CD14-positive monocyte (primary cell): ENCODE measurements around the gene PRDX3. TPM values are rescaled to one million over a fixed set of nuclear protein-coding genes. Genes with fewer than 3 reads are reported as not detected.
A peak's percentile ranks its signal among the peaks of the same experiment; 100 is the strongest.

Experiments used
- DNase-seq, 3 donors: peaks; one replicate each; pipeline ENCODE4 v3.0.0-alpha.2; 2011 to 2022
- H2AFZ ChIP-seq: 2 replicates; pipeline ENCODE4 v1.6.0; 2012; ENCODE audit warnings: mild to moderate bottlenecking, low read depth, low read length, inconsistent platforms; ENCODE audit not compliant: insufficient read depth, poor library complexity, severe bottlenecking
- H3K27ac ChIP-seq, 2 donors: 1 replicate in 1 of 2; 2 replicates in 1 of 2; pipeline ENCODE4 v1.5.1; 2012 to 2013; ENCODE audit warnings: low read length in 2 of 2, control low read depth in 1 of 2, inconsistent platforms in 1 of 2, low read depth in 1 of 2, mild to moderate bottlenecking in 1 of 2
- H3K27me3 ChIP-seq, 2 donors: one replicate each; pipeline versions ENCODE4 v1.6.0 to v1.6.1; 2011 to 2013; ENCODE audit warnings: low read length in 2 of 2; ENCODE audit not compliant: control insufficient read depth in 2 of 2, insufficient read depth in 2 of 2
- H3K36me3 ChIP-seq, 2 donors: replicated peaks in 1 of 2; 1 replicate in 1 of 2; 2 replicates in 1 of 2; pipeline versions ENCODE4 v1.5.1 to v1.6.1; 2012 to 2013; ENCODE audit warnings: low read length in 2 of 2, control low read depth in 1 of 2, inconsistent platforms in 1 of 2, mild to moderate bottlenecking in 1 of 2; ENCODE audit not compliant: insufficient read depth in 2 of 2, control insufficient read depth in 1 of 2
- H3K4me1 ChIP-seq, 2 donors: 1 replicate in 1 of 2; 2 replicates in 1 of 2; pipeline versions ENCODE4 v1.5.1 to v1.6.1; 2012 to 2013; ENCODE audit warnings: low read length in 2 of 2, control low read depth in 1 of 2, inconsistent platforms in 1 of 2, mild to moderate bottlenecking in 1 of 2, moderate library complexity in 1 of 2; ENCODE audit not compliant: insufficient read depth in 2 of 2, control insufficient read depth in 1 of 2
- H3K4me2 ChIP-seq: replicated peaks from 2 replicates; pipeline ENCODE3; 2012; ENCODE audit warnings: low read length, moderate library complexity, mild to moderate bottlenecking; ENCODE audit not compliant: poor library complexity, severe bottlenecking; ENCODE audit errors: extremely low read depth
- H3K4me3 ChIP-seq, 3 experiments: fragments of 200-600 bp in 1 of 3; sonication (generic) in 1 of 3; replicated peaks in 1 of 3; 1 replicate in 2 of 3; 2 replicates in 1 of 3; pipeline ENCODE4 v1.5.1; 2011 to 2013; ENCODE audit warnings: low read length in 3 of 3, mild to moderate bottlenecking in 3 of 3, control low read depth in 2 of 3, low read depth in 2 of 3, inconsistent platforms in 1 of 3, moderate library complexity in 1 of 3
- H3K79me2 ChIP-seq: 2 replicates; pipeline ENCODE4 v1.6.0; 2012; ENCODE audit warnings: mild to moderate bottlenecking, control low read depth, inconsistent platforms, low read length, moderate library complexity; ENCODE audit not compliant: insufficient read depth
- H3K9ac ChIP-seq: 2 replicates; pipeline ENCODE4 v1.6.0; 2017; ENCODE audit warnings: low read length, mild to moderate bottlenecking; ENCODE audit not compliant: insufficient read depth, poor library complexity, severe bottlenecking
- H3K9me3 ChIP-seq, 2 donors: replicated peaks in 1 of 2; 1 replicate in 1 of 2; 2 replicates in 1 of 2; pipeline versions ENCODE4 v1.5.1 to v1.6.1; 2012 to 2013; ENCODE audit warnings: low read length in 2 of 2, control low read depth in 1 of 2; ENCODE audit not compliant: control insufficient read depth in 1 of 2, insufficient read depth in 1 of 2
- H4K20me1 ChIP-seq: 2 replicates; pipeline ENCODE4 v1.6.0; 2012; ENCODE audit warnings: mild to moderate bottlenecking, low read length, control low read depth, moderate library complexity; ENCODE audit not compliant: insufficient read depth
- H3K27ac Mint-ChIP-seq, 7 donors: one replicate each; pipeline ENCODE4 v1.8.0; 2020; ENCODE audit warnings: mild to moderate bottlenecking in 7 of 7, mixed read lengths in 7 of 7, moderate library complexity in 6 of 7, inconsistent platforms in 2 of 7
- H3K27me3 Mint-ChIP-seq, 3 donors: one replicate each; pipeline ENCODE4 v1.8.0; 2021 to 2022; ENCODE audit warnings: low read depth in 3 of 3, mild to moderate bottlenecking in 3 of 3, mixed read lengths in 3 of 3, moderate library complexity in 3 of 3, inconsistent platforms in 1 of 3
- H3K36me3 Mint-ChIP-seq, 2 donors: one replicate each; pipeline ENCODE4 v1.8.0; 2020; ENCODE audit warnings: mixed read lengths in 2 of 2, inconsistent platforms in 1 of 2, mild to moderate bottlenecking in 1 of 2
- H3K4me1 Mint-ChIP-seq: one replicate; pipeline ENCODE4 v1.8.0; 2020; ENCODE audit warnings: mild to moderate bottlenecking, mixed read lengths
- H3K4me3 Mint-ChIP-seq, 2 donors: one replicate each; pipeline ENCODE4 v1.8.0; 2020; ENCODE audit warnings: mild to moderate bottlenecking in 2 of 2, mixed read lengths in 2 of 2, moderate library complexity in 1 of 2
- H3K9me3 Mint-ChIP-seq, 7 donors: one replicate each; pipeline ENCODE4 v1.8.0; 2020 to 2022; ENCODE audit warnings: mixed read lengths in 7 of 7, mild to moderate bottlenecking in 6 of 7, moderate library complexity in 6 of 7, inconsistent platforms in 2 of 7
- WGBS: methylation state at CpG from one replicate; pipeline ENCODE4 v1.1.5; 2013; ENCODE audit warnings: missing lambda C conversion rate; ENCODE audit not compliant: insufficient coverage; 5-methylcytosine and 5-hydroxymethylcytosine counted together
- intact Hi-C, 2 donors: fragments of 100-400 bp; cut with micrococcal nuclease; formaldehyde crosslinking; loops; one replicate each; pipeline versions ENCODE4 v1.15.0 to v1.15.1; 2023
- polyA plus RNA-seq, 3 donors: library from polyadenylated mRNA; depleted of rRNA in 1 of 3; unstranded in 2 of 3; stranded (reverse) in 1 of 3; fragments of 300-500 nt in 2 of 3; fragments of >200 nt in 1 of 3; fragmentation: Illumina TruSeq in 2 of 3; gene quantifications; 1 replicate in 2 of 3; 2 replicates in 1 of 3; pipeline ENCODE4 v1.2.3, GENCODE V29; 2012 to 2021
- small RNA-seq: library from RNA; depleted of rRNA; stranded (forward); fragments of <200 nt; gene quantifications from one replicate; pipeline ENCODE3, GENCODE V24; 2012; ENCODE audit warnings: low read depth; ENCODE audit not compliant: insufficient read length
- TF ChIP-seq, protein P1 (sequence below): fragments of 200-600 bp; IDR thresholded peaks from one replicate; pipeline ENCODE4 v1.8.0; 2022; ENCODE audit warnings: antibody characterized with exemption, mild to moderate bottlenecking

Gene PRDX3
- polyA plus RNA-seq, 3 donors: 81.9 to 459 (median 410) TPM

DNA sequence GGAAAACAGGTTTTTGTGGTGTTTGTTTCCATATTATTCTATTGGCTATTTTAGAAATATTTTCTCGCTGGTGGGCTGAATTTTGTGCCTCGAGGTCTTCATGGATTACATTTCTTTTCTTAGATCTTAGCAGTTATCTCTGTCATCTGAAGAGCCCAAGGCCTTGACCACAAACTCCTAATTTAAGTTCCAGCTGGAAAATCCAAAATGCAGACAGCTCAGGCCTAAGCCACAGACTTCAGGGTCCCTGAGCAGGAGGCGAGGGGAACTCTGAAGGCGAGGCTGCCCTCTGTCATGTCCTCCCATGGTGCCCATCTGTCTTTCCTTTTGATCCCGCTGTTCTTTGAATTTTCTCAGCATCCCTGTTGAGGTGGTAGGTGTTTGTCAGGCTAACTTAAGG lies 60.4 kb downstream of the PRDX3 start:
- Histone ChIP-seq H2AFZ (no peak overlapping the region), H3K36me3 (peaks cover 67 to 97% of the 10 kb centered on the region in 2 donors), H3K9ac (no peak overlapping the region), H3K4me3 (no peak overlapping the region), H3K9me3 (no peaks in the 10 kb centered on the region), H3K79me2 (peaks cover 83% of the 10 kb centered on the region), H3K27ac (no peak overlapping the region), H4K20me1 (peaks cover 28% of the 10 kb centered on the region), H3K4me2 (no peak overlapping the region), H3K4me1 (peaks cover 31 to 32% of the 10 kb centered on the region in 2 donors), H3K27me3 (no peaks in the 10 kb centered on the region)
- Mint-ChIP-seq H3K4me1 (peaks cover 33% of the 10 kb centered on the region), H3K9me3 (peaks cover 0 to 3% (median 0%) of the 10 kb centered on the region in 7 donors), H3K27me3 (peaks cover 0 to 3% (median 0%) of the 10 kb centered on the region in 3 donors), H3K4me3 (no peak overlapping the region), H3K36me3 (peaks cover 51 to 94% of the 10 kb centered on the region in 2 donors), H3K27ac (peak overlapping the region in 4 of 7 donors; percentile 45 to 80 (median 66))
- TF ChIP-seq, protein P1, sequence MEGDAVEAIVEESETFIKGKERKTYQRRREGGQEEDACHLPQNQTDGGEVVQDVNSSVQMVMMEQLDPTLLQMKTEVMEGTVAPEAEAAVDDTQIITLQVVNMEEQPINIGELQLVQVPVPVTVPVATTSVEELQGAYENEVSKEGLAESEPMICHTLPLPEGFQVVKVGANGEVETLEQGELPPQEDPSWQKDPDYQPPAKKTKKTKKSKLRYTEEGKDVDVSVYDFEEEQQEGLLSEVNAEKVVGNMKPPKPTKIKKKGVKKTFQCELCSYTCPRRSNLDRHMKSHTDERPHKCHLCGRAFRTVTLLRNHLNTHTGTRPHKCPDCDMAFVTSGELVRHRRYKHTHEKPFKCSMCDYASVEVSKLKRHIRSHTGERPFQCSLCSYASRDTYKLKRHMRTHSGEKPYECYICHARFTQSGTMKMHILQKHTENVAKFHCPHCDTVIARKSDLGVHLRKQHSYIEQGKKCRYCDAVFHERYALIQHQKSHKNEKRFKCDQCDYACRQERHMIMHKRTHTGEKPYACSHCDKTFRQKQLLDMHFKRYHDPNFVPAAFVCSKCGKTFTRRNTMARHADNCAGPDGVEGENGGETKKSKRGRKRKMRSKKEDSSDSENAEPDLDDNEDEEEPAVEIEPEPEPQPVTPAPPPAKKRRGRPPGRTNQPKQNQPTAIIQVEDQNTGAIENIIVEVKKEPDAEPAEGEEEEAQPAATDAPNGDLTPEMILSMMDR: no peak
- no peak for DNase-seq
- intact Hi-C loops: no loop called here
- WGBS: 100% methylated on average over 1 of the region's 5 CpGs

Small RNA genes within 50 kb of the gene (small RNA-seq; reads per million reads assigned to genes)
- gene RN7SL749P: not detected

Other genes with a start within 250 kb of the PRDX3 start
- under 1 TPM in 1 of 3 donors, not detected in 2; 0.04 TPM for gene NANOS1, start 149.1 kb downstream of the PRDX3 start, polyA plus RNA-seq
- gene EIF3A, start 98.0 kb downstream of the PRDX3 start, polyA plus RNA-seq: 10 to 100 TPM; 18.8 to 49.1 (median 24.2) TPM
- 100 to 1,000 TPM; 129 to 188 (median 141) TPM for gene DENND10, start 74.7 kb downstream of the PRDX3 start, polyA plus RNA-seq
- 10 to 100 TPM in 2 of 3 donors, 1 to 10 TPM in 1; 8.3 to 20.4 (median 18.3) TPM for gene SFXN4, start 13.1 kb downstream of the PRDX3 start, polyA plus RNA-seq
- 1 to 10 TPM; 1.2 to 6.5 (median 2.8) TPM for gene GRK5, start 28.8 kb upstream of the PRDX3 start, polyA plus RNA-seq